Pancreas (tissue), 10 donors: ENCODE data around the gene MYO7A. TPM values are rescaled to one million over a fixed set of nuclear protein-coding genes. Genes with fewer than 3 reads are reported as not detected.
A peak's percentile ranks its signal among the peaks of the same experiment; 100 is the strongest.

Experiments used
- ATAC-seq, 4 donors: fragments of 200-7000 bp; cut with Tn5 transposase; one replicate each; pipeline versions ENCODE4 v1.8.0 to v1.9.1; 2020; ENCODE audit warnings: mild to moderate bottlenecking in 4 of 4, moderate library complexity in 4 of 4
- DNase-seq, 6 donors: peaks; one replicate each; pipeline ENCODE4 v3.0.0-alpha.2; 2020
- FAIRE-seq: peaks from 2 replicates; lab custom pipeline; 2012; peaks lifted over from hg19 to GRCh38; lab: Jason Lieb, UNC
- H3K27ac ChIP-seq, 4 donors: fragments of 200-600 bp; sonication (generic); 1 replicate in 3 of 4; 2 replicates in 1 of 4; pipeline versions ENCODE4 v1.5.0 to v1.8.0; 2020
- H3K27me3 ChIP-seq, 4 donors: fragments of 200-600 bp; one replicate each; pipeline ENCODE4 v1.8.0; 2021
- H3K36me3 ChIP-seq, 3 donors: fragments of 200-600 bp; sonication (generic) in 1 of 3; one replicate each; pipeline versions ENCODE4 v1.5.0 to v1.8.0; 2020 to 2021
- H3K4me1 ChIP-seq, 3 donors: fragments of 200-600 bp; one replicate each; pipeline ENCODE4 v1.8.0; 2021
- H3K4me3 ChIP-seq, 4 donors: fragments of 200-600 bp; sonication (generic) in 2 of 4; one replicate each; pipeline versions ENCODE4 v1.5.0 to v1.8.0; 2020 to 2021
- H3K9me3 ChIP-seq, 4 donors: fragments of 200-600 bp; one replicate each; pipeline ENCODE4 v1.8.0; 2021
- WGBS, 2 donors: extraction: QIAGEN DNeasy Blood & Tissue Kit; methylation state at CpG; one replicate each; pipeline ENCODE4 v1.1.7; 2013; 5-methylcytosine and 5-hydroxymethylcytosine counted together
- intact Hi-C, 3 donors: fragments of 100-400 bp; cut with DNase I; formaldehyde crosslinking; loops; one replicate each; pipeline versions ENCODE4 v1.11.1 to v1.14.2; 2022
- polyA plus RNA-seq, 2 donors: library from polyadenylated mRNA; stranded (reverse); fragments of 200-250 nt; gene quantifications; one replicate each; pipeline ENCODE4 v1.2.3, GENCODE V29; 2013
- total RNA-seq, 6 donors: library from RNA; stranded (reverse); fragmentation: NEBNext Ultra II Directional in 4 of 6; extraction: Animal tissue kit (Norgen Biotek cat#: 25700) in 4 of 6; gene quantifications; one replicate each; pipeline versions ENCODE4 v1.2.1 to v1.2.4, GENCODE V29; 2021 to 2023
- TF ChIP-seq, protein P1 (sequence below), 4 donors: fragments of 200-600 bp; sonication (generic) in 3 of 4; IDR thresholded peaks; one replicate each; pipeline versions ENCODE4 v1.5.0 to v1.8.0; 2021; ENCODE audit warnings: antibody characterized with exemption in 4 of 4
- donor health status: healthy with polysubstance abuse.
- donor health status: DM: no; HTN: no; CAD: no; lungs with moderate emphysema.
- donor health status: DM: no; HTN: no; CAD: no.
- donor health status: control.
- donor health status: control.
- donor health status: Bipolar disorder and iron deficiency.
- donor health status: DM: yes; HTN: yes; CAD: no.
- donor health status: DM: no; HTN: no; CAD: no.
- donor health status: DM: no; HTN: no; CAD: no.
- donor health status: DM: yes; HTN: yes; CAD: no.

Gene MYO7A
- total and polyA plus RNA-seq, 8 donors, result 3.8 to 13.3 (median 7.1) TPM

DNA sequence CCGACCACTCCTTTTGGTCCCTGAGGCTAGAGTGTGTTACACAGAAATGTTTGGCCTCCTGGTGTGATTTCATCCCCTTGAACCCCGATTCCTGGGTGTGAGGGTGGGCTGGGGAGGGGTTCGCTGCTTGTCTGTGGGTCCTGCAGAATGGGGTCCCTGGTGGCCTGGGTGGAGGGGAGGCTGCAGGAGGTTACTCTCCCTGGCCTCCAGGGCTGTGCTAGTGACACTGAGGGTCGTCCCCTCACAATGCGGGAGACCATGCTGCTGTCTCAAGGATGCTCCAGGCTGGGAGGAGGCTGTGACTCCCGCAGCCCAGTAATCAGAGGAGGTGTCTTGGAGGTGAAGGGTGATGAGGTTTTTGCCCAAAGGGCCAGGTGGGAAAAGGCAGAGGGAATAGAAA lies 42.4 kb upstream of the MYO7A start:
- no peaks in the 10 kb centered on the region for H3K36me3 ChIP-seq
- no peaks in the 10 kb centered on the region for H3K9me3 ChIP-seq
- no peak for ATAC-seq
- FAIRE-seq, result no peak
- H3K4me1 ChIP-seq, result peaks cover 0 to 38% (median 28%) of the 10 kb centered on the region in 3 donors
- no peak overlapping the region for H3K4me3 ChIP-seq
- TF ChIP-seq, protein P1, sequence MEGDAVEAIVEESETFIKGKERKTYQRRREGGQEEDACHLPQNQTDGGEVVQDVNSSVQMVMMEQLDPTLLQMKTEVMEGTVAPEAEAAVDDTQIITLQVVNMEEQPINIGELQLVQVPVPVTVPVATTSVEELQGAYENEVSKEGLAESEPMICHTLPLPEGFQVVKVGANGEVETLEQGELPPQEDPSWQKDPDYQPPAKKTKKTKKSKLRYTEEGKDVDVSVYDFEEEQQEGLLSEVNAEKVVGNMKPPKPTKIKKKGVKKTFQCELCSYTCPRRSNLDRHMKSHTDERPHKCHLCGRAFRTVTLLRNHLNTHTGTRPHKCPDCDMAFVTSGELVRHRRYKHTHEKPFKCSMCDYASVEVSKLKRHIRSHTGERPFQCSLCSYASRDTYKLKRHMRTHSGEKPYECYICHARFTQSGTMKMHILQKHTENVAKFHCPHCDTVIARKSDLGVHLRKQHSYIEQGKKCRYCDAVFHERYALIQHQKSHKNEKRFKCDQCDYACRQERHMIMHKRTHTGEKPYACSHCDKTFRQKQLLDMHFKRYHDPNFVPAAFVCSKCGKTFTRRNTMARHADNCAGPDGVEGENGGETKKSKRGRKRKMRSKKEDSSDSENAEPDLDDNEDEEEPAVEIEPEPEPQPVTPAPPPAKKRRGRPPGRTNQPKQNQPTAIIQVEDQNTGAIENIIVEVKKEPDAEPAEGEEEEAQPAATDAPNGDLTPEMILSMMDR (IDR thresholded peaks at IDR 0.05), result no peak
- no peaks in the 10 kb centered on the region for H3K27me3 ChIP-seq
- 92 to 99% methylated on average over 6 of the region's 6 CpGs for WGBS, 2 donors
- intact Hi-C loops, result loop anchor here in 1 of 3 donors (5.0 kb wide), 1 partner anchor 33 kb away; no protein-coding TSS in a partner anchor
- no peak overlapping the region for H3K27ac ChIP-seq
- peak in 4 of 6 donors; percentile 1 to 48 (median 27) for DNase-seq

DNA sequence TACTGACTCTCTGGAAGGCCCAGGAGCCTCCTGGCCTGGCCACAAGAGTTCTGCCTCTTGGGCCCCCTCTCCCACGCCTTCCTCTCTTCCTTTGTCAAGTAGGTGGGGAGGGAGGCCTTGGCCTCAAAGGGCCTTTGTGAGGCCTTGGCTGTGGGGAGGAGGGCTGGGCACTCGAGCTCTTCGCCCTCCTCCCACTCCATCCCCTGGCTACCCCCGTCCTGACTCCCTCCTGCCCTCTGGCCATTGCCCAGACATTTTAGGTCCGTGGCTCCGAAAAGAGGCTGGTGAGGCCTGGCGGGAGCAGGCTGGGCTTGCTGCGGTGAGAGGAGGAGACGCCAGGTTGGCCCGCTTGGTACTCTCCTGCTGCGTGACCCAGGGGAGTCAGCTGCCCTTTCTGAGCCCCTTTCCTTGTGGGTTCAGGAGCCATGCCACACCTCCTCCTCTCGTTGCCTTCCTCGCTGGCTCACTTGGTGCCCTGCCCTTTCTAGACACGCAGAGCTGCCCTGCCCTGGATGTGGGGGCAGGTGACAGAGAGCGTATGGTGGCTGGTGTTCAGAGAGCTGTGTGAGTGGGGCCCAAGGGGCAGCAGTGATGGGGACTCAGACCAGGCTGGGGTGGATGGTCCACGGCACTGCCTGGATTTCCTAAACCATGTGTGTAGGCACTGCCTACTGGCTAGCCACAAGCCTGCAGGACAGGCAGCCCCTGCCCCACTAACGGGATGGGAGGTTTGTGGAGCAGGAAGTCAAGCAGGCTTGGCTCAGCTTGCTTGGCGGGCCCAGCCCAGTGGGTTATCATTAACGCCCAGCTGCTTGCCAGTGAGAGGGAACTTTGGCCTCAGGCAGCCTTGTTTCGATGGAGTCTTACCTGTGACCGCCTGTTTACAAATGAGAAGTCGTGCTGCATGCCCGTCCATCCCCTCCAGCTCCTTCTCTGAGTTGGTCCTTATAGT lies 41.2 kb upstream of the MYO7A start:
- TF ChIP-seq, protein P1 (IDR thresholded peaks at IDR 0.05), result no peak
- H3K4me1 ChIP-seq, result peaks cover 0 to 38% (median 28%) of the 10 kb centered on the region in 3 donors
- H3K36me3 ChIP-seq, result no peaks in the 10 kb centered on the region
- FAIRE-seq (no peak), DNase-seq (peak; percentile 52 to 74 (median 70)), ATAC-seq (peak; percentile 67 to 71 (median 70))
- H3K27me3 ChIP-seq, result no peaks in the 10 kb centered on the region
- no peaks in the 10 kb centered on the region for H3K9me3 ChIP-seq
- peak overlapping the region in 1 of 4 donors; percentile 19 for H3K27ac ChIP-seq
- 66 to 70% methylated on average over 23 of the region's 23 CpGs for WGBS, 2 donors
- intact Hi-C loops, result loop anchor here in 1 of 3 donors (5.0 kb wide), 1 partner anchor 34 kb away; no protein-coding TSS in a partner anchor
- H3K4me3 ChIP-seq, result no peak overlapping the region

DNA sequence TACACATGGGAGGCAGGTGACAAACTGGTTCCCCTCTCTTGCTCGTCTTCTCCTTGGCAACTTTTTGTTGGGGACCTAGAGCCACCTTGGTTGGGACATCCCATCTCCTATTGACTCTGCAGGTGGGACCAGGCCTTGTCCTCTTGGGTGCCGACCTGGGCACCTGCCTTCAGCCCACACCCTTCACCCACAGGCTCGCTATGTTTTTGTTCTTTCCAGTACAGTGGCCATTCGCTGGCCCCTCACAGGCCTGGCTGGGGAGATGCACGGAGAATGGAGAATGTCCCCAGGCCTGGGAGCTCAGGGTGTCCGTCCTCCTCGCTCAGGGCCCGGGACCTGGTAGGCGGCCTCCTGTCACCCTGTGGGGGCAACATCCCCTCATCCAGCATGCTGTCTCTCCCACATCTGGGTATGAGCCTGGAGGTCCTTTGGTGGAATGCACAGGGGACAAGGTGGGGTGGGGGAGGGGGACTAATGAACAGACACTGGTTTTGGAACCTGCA lies 40.3 kb upstream of the MYO7A start:
- 94 to 96% methylated on average over 9 of the region's 9 CpGs for WGBS, 2 donors
- Histone ChIP-seq H3K36me3 (no peaks in the 10 kb centered on the region), H3K4me1 (peaks cover 0 to 38% (median 28%) of the 10 kb centered on the region in 3 donors), H3K27me3 (no peaks in the 10 kb centered on the region), H3K27ac (no peak overlapping the region), H3K9me3 (no peaks in the 10 kb centered on the region), H3K4me3 (no peak overlapping the region)
- DNase-seq (peak in 3 of 6 donors; percentile 26 to 60 (median 46)), FAIRE-seq (no peak), ATAC-seq (no peak)
- TF ChIP-seq, protein P1 (IDR thresholded peaks at IDR 0.05), result no peak
- intact Hi-C loops, result loop anchor here in 1 of 3 donors (5.0 kb wide), 1 partner anchor 35 kb away; no protein-coding TSS in a partner anchor

DNA sequence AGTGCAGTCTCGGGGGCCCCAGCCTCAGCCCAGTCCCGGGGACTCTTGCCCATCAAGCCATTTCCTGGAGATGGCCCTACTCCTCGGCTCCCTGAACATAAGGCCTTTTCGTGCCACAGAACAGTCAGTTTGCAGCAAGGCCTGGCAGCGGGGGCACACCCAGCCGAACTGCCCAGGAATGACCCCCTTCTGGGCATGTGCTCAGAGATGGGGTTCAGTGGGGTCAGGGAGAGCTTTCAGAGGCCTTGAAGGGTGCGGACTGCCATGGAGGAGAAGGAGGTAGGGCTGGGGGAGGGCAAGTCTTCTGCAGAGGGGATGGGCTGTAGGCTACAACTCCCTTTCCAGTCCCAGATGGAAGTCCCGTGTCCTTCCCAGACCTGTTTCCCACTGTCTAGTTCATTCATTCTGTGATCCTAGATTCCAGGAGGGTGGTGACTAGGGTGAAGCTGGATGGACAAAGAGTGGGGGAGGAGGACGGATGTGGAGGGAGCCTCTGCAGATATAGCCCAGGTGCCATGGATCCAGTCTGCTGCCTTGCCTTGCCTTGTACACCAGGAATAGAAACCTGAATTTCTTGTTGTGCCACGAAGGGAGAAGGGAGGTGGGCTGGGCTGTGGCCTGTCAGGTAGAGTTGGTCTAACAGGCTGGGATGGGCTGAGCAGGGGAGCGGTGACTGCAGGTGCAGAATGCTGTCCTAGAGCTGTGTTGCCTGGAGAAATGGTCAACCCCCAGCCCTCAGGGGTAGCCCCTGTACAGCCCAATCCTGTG lies 39.6 kb upstream of the MYO7A start:
- no peak overlapping the region for H3K4me3 ChIP-seq
- intact Hi-C loops, result loop anchor here in 1 of 3 donors (5.0 kb wide), 1 partner anchor 36 kb away; no protein-coding TSS in a partner anchor
- H3K36me3 ChIP-seq, result no peaks in the 10 kb centered on the region
- DNase-seq (peak in 3 of 6 donors; percentile 34 to 54 (median 41)), FAIRE-seq (no peak), ATAC-seq (peak in 3 of 4 donors; percentile 15 to 53 (median 48))
- H3K27me3 ChIP-seq, result no peaks in the 10 kb centered on the region
- WGBS, 2 donors, result 68 to 69% methylated on average over 11 of the region's 11 CpGs
- no peaks in the 10 kb centered on the region for H3K9me3 ChIP-seq
- peaks cover 0 to 38% (median 28%) of the 10 kb centered on the region in 3 donors for H3K4me1 ChIP-seq
- TF ChIP-seq, protein P1 (IDR thresholded peaks at IDR 0.05), result no peak
- no peak overlapping the region for H3K27ac ChIP-seq
